HG03175 (cell line): ENCODE data around the gene LZTR1.
"Not testable (repeated sequence)": the region's sequence is repeated elsewhere in the genome, so short reads cannot be mapped to it uniquely, and the experiment has no call there.

Experiments
- ATAC-seq: cut with Tn5 transposase; IDR thresholded peaks from one replicate; pipeline ENCODE4 v1.9.1; 2021; ENCODE audit warnings: mild to moderate bottlenecking, moderate library complexity; ENCODE audit not compliant: unreplicated experiment

Gene LZTR1

DNA sequence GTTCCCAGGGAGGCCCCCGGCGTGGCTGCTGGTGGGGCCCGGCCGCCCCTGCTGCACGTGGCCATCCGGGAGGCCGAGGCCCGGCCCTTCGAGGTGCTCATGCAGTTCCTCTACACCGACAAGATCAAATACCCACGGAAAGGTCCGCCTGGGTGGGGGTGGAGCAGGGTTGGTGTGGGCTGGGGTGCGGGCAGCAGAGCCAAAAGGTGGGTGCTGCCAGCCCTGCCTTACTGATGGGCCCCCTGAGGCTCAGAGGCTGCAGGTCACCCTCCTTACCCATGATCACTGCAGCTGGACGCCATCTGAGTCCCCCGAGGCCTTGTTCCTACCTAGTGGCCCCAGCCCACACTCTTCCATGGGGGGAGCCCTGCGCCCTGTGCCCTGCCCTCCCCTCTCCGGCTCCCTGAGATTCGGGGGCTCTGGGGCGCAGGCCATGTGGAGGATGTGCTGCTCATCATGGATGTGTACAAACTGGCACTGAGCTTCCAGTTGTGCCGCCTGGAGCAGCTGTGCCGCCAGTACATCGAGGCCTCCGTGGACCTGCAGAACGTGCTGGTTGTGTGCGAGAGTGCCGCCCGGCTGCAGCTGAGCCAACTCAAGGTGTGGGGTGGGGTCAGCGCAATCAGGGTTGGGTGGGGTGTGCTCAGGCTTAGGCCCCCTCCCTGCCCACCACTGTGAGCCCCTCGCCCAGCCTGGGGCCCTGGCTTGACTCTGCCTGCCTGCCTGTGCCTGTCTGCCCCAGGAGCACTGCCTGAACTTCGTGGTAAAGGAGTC is 12.2 kb downstream of the LZTR1 start:
- no peak for ATAC-seq

- ATAC-seq, result no peak
Measured at GRCh38 chr22:20994902-20995241, 12.8 kb downstream of the LZTR1 start.

DNA sequence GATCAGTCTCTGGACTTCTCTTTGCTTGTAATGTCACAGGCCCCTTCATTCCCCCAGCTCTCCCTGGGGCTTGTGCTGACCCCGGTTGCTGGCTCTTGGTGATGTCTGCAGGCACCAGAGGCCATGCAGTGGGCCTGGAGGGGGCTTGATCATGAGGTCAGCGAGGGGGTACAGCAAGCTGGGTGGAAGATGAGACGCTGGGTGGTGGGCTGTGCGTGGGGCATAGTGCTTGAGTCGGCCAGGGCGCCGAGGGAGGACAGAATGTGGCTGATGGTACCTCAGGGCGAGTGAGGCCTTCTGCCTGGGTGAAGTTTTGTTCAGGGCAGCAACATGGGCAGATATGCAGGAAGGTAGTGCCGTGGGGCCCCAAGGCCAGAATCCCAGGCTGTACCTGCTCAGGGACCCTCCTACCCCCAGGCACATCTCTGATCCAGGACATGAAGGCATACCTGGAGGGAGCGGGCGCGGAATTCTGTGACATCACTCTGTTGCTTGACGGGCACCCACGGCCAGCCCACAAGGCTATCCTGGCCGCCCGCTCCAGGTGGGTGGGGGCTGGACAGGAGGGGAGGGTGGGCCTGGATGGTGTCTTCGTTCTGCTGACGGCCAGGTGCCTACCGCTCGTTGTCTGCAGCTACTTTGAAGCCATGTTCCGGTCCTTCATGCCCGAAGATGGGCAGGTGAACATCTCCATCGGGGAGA is 13.4 kb downstream of the LZTR1 start:
- ATAC-seq, result no peak

GRCh38 chr22:20996031-20996410 is 13.9 kb downstream of the LZTR1 start:
- no peak for ATAC-seq

- ATAC-seq, result no peak
Measured at GRCh38 chr22:20996598-20997535, 14.8 kb downstream of the LZTR1 start.

GRCh38 chr22:20997536-20998257 is 15.6 kb downstream of the LZTR1 start:
- ATAC-seq, result no peak

DNA sequence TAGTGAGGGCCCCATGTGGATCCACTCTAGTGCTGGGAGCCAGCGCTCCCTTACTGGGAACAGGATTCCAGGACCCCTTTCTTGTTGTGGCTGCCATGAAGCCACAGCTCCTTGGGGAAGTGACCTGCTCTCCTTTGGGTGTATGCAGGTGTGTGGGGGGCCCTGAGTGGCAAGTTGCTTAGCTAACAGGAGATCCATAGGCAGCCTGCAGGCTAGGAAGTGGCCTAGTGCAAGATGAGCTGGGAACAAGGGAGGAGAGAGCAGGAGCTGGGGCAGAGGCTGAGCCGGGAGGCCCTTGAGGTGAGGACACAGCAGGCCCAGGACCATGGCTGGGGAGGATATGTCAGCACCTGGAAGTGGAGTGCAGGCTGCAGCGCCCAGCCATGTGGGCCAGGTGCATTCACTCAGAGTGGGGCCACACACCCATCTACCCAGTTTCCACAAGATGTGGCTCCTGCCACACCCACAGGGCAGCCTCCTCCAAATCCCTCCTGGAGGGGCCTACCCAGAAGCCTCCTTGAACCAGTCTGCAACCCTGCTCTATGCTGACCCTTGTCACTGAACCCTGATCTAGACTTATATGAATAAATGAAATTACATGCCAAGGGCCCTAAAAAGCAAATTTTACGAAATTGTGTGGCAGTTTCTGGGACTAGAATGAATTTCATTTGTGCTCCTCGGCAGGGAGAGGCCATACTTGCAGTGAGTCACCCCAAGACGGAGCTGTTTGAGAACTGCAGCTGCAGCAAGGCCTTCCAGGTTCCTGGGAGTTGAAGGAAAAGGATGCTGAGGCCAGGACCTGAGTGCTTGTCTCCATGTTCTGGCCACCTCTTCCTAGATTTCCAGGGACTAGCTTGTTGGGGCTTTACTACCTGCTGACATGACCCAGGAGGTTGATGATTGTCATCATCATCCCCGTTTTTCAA is 16.6 kb downstream of the LZTR1 start:
- no peak for ATAC-seq

DNA sequence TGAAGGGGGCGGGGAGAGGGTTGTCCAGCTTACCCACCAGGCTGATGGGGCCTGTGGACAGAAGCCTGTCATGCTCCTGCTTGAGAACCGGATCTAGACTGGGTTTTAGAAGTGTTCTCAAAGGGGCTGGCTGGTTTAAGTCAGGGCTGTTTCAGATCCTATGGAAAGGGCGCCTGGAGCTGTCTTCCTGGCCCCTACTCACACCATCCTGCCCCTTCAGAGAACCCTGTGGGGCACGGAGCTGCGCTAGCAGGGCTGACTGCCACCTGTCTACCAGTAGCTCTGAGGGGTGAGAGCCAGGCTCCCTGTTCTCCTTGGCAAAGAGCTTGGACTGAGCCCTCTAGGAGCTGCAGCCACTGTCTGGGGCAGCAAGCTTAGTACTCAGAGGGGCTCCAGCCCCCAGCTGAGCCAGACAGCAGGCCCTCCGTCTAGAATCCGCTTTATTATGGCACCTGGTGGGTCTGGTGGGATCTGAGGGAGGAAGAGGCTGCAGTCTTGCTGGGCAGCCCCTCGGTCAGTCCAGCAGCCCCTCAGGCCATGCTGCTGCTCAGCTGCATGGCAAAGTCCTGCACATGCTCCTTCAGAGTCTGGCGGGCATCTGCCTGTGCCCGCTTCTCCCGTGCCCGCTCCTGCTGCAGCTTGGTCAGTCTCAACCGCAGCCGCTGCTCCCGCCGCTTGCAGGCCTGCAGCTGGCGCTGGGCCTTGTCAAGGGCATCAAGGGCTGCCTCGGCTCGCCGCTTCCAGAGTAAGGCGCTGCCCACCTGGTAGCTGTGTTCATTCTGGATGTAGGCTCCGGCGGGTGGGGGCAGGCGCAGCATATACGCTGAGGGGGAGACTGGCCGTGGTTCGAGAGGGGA is 17.5 kb downstream of the LZTR1 start:
- ATAC-seq, result no peak

GRCh38 chr22:21000207-21000986 is 18.3 kb downstream of the LZTR1 start:
- ATAC-seq, result no peak

GRCh38 chr22:21000987-21001600 is 19.0 kb downstream of the LZTR1 start:
- ATAC-seq, result no peak

- peak; percentile 86 for ATAC-seq
Measured at GRCh38 chr22:21001601-21002325, 19.7 kb downstream of the LZTR1 start, which contains the start of gene THAP7. TSS of gene THAP7 (minus strand) at chr22:21002118. CDS start at chr22:21001911, 207 bp downstream.

GRCh38 chr22:21003782-21004181 is 21.7 kb downstream of the LZTR1 start:
- ATAC-seq, result no peak

GRCh38 chr22:21009208-21009607 is 27.1 kb downstream of the LZTR1 start:
- not testable (repeated sequence) for ATAC-seq

- ATAC-seq, result no peak
Measured at GRCh38 chr22:21009638-21010425, 27.7 kb downstream of the LZTR1 start.

- ATAC-seq, result no peak
Measured at GRCh38 chr22:21010426-21011113, 28.5 kb downstream of the LZTR1 start.
